Esophagus squamous epithelium (tissue), 5 donors: ENCODE results near the gene SNTB2. TPM values are rescaled to one million over a fixed set of nuclear protein-coding genes. Genes with fewer than 3 reads are reported as not detected.

Source experiments
- DNase-seq: peaks from one replicate; lab custom pipeline; 2025; lab: John Stamatoyannopoulos, UW
- H3K27ac ChIP-seq, 4 donors: fragments of 200-600 bp; sonication (generic); one replicate each; pipeline ENCODE4 v1.5.1; 2016 to 2019; ENCODE audit warnings: mild to moderate bottlenecking in 1 of 4
- H3K27me3 ChIP-seq, 4 donors: fragments of 200-600 bp; sonication (generic); 1 replicate in 3 of 4; 2 replicates in 1 of 4; pipeline versions ENCODE4 v1.5.1 to v1.6.0; 2017 to 2021; ENCODE audit warnings: antibody characterized with exemption in 1 of 4
- H3K36me3 ChIP-seq, 3 donors: fragments of 200-600 bp; sonication (generic); one replicate each; pipeline ENCODE4 v1.5.1; 2016 to 2019
- H3K4me1 ChIP-seq, 3 donors: fragments of 200-600 bp; sonication (generic); one replicate each; pipeline ENCODE4 v1.5.1; 2017 to 2019
- H3K4me3 ChIP-seq, 4 donors: fragments of 200-600 bp; sonication (generic); 1 replicate in 3 of 4; 2 replicates in 1 of 4; pipeline ENCODE4 v1.5.1; 2016 to 2019; ENCODE audit warnings: mild to moderate bottlenecking in 2 of 4, moderate library complexity in 1 of 4
- H3K9me3 ChIP-seq, 3 donors: fragments of 200-600 bp; sonication (generic); one replicate each; pipeline ENCODE4 v1.5.1; 2016 to 2019
- CTCF ChIP-seq, 6 experiments: fragments of 450-650 bp in 4 of 6; fragments of 200-600 bp in 2 of 6; sonication (generic) in 2 of 6; IDR thresholded peaks; one replicate each; pipeline ENCODE4 v1.5.1; 2016 to 2019; ENCODE audit warnings: antibody characterized with exemption in 6 of 6, mild to moderate bottlenecking in 4 of 6, moderate library complexity in 4 of 6
- POLR2A ChIP-seq, 4 donors: fragments of 450-650 bp; IDR thresholded peaks; one replicate each; pipeline ENCODE4 v1.6.1; 2017; ENCODE audit warnings: antibody characterized with exemption in 4 of 4, mild to moderate bottlenecking in 4 of 4, moderate library complexity in 3 of 4
- WGBS, 2 donors: methylation state at CpG; one replicate each; pipeline ENCODE4 v1.1.5; 2018; 5-methylcytosine and 5-hydroxymethylcytosine counted together
- intact Hi-C: fragments of 100-400 bp; cut with DNase I; formaldehyde crosslinking; loops from one replicate; pipeline ENCODE4 v1.15.0; 2022
- total RNA-seq, 4 donors: library from RNA; depleted of rRNA; stranded (reverse); fragments of >200 nt; gene quantifications; one replicate each; pipeline ENCODE4 v1.1.0, GENCODE V29; 2016
- donor health status: DM: yes; HTN: yes; CAD: no.

The SNTB2 gene
- total RNA-seq, 4 donors from 2014 or later = 25.5 to 49.6 (median 25.9) TPM

GRCh38 chr16:69307091-69307490, 120.1 kb downstream of the SNTB2 start:
- DNase-seq = no peak
- intact Hi-C loops = no loop called here
- H3K27ac ChIP-seq = no peak overlapping the region
- no peaks in the 10 kb centered on the region for H3K9me3 ChIP-seq
- H3K36me3 ChIP-seq = peaks cover 0 to 42% (median 0%) of the 10 kb centered on the region in 3 donors
- peaks cover 3 to 11% (median 5%) of the 10 kb centered on the region in 3 donors for H3K4me1 ChIP-seq
- H3K4me3 ChIP-seq = no peak overlapping the region
- TF ChIP-seq POLR2A (IDR thresholded peaks at IDR 0.05) (no peak), CTCF (IDR thresholded peaks at IDR 0.05) (no peak)
- WGBS, 2 donors = 83 to 85% methylated on average over 1 of the region's 1 CpG
- H3K27me3 ChIP-seq = no peaks in the 10 kb centered on the region

- Histone ChIP-seq H3K9me3 (no peaks in the 10 kb centered on the region), H3K27me3 (no peaks in the 10 kb centered on the region), H3K4me3 (no peak overlapping the region), H3K27ac (no peak overlapping the region), H3K36me3 (peaks cover 0 to 36% (median 0%) of the 10 kb centered on the region in 3 donors), H3K4me1 (peaks cover 5 to 18% (median 11%) of the 10 kb centered on the region in 3 donors)
- intact Hi-C loops = no loop called here
- WGBS, 2 donors = 78 to 97% methylated on average over 2 of the region's 2 CpGs
- TF ChIP-seq POLR2A (IDR thresholded peaks at IDR 0.05) (no peak), CTCF (IDR thresholded peaks at IDR 0.05) (no peak)
- no peak for DNase-seq
Observed at GRCh38 chr16:69307856-69308255, 120.9 kb downstream of the SNTB2 start.

- no peaks in the 10 kb centered on the region for H3K27me3 ChIP-seq
- peaks cover 5 to 33% (median 12%) of the 10 kb centered on the region in 3 donors for H3K4me1 ChIP-seq
- H3K36me3 ChIP-seq = peaks cover 0 to 36% (median 0%) of the 10 kb centered on the region in 3 donors
- 85 to 90% methylated on average over 12 of the region's 12 CpGs for WGBS, 2 donors
- no peak for DNase-seq
- H3K9me3 ChIP-seq = no peaks in the 10 kb centered on the region
- intact Hi-C loops = no loop called here
- H3K4me3 ChIP-seq = no peak overlapping the region
- H3K27ac ChIP-seq = no peak overlapping the region
- TF ChIP-seq CTCF (IDR thresholded peaks at IDR 0.05) (no peak), POLR2A (IDR thresholded peaks at IDR 0.05) (no peak)
Observed at GRCh38 chr16:69309316-69309715, 122.4 kb downstream of the SNTB2 start.

GRCh38 chr16:69310653-69311532, 123.9 kb downstream of the SNTB2 start, which contains the start of gene VPS4A:
TSS of gene VPS4A (plus strand) at chr16:69311350. CDS start at chr16:69311512, 162 bp downstream.
- 5 to 39% methylated on average over 11 to 15 of the region's 70 CpGs for WGBS, 2 donors
- H3K9me3 ChIP-seq = no peaks in the 10 kb centered on the region
- peak within 1 kb of the TSS; percentile 73 to 99 (median 94) for H3K4me3 ChIP-seq
- DNase-seq = peak; percentile 76
- H3K27ac ChIP-seq = peak within 1 kb of the TSS; percentile 87 to 97 (median 93)
- TF ChIP-seq POLR2A (IDR thresholded peaks at IDR 0.05) = peak in 2 of 4 donors; percentile 76 to 79
- peak; percentile 87 to 99 (median 96) for TF ChIP-seq CTCF (IDR thresholded peaks at IDR 0.05)
- intact Hi-C loops = no loop called here
- H3K27me3 ChIP-seq = no peaks in the 10 kb centered on the region
- peaks cover under 1 to 42% (median 12%) of the 10 kb centered on the region in 3 donors for H3K36me3 ChIP-seq
- peaks cover 5 to 45% (median 17%) of the 10 kb centered on the region in 3 donors for H3K4me1 ChIP-seq
